Tibial nerve (tissue), 4 donors: Measurements from ENCODE around the gene SGMS2. TPM values are rescaled to one million over a fixed set of nuclear protein-coding genes. Genes with fewer than 3 reads are reported as not detected.

Experiments
- DNase-seq, 2 donors: peaks; one replicate each; pipeline ENCODE4 v3.0.0-alpha.2; 2019; ENCODE audit warnings: low spot score in 2 of 2
- H3K27ac ChIP-seq, 4 donors: fragments of 200-600 bp; sonication (generic) in 3 of 4; one replicate each; pipeline ENCODE4 v1.5.1; 2017 to 2019; ENCODE audit warnings: mild to moderate bottlenecking in 1 of 4
- H3K27me3 ChIP-seq, 2 donors: fragments of 200-600 bp; sonication (generic) in 1 of 2; one replicate each; pipeline versions ENCODE4 v1.5.1 to v1.6.0; 2017 to 2019
- H3K36me3 ChIP-seq, 3 donors: fragments of 200-600 bp; sonication (generic); one replicate each; pipeline ENCODE4 v1.5.1; 2018 to 2019
- H3K4me1 ChIP-seq, 4 donors: fragments of 200-600 bp; sonication (generic) in 3 of 4; one replicate each; pipeline ENCODE4 v1.5.1; 2017 to 2019
- H3K4me3 ChIP-seq, 4 donors: fragments of 200-600 bp; sonication (generic) in 3 of 4; one replicate each; pipeline ENCODE4 v1.5.1; 2017 to 2019; ENCODE audit warnings: mild to moderate bottlenecking in 1 of 4, moderate library complexity in 1 of 4
- H3K9me3 ChIP-seq, 4 donors: fragments of 200-600 bp; sonication (generic) in 3 of 4; one replicate each; pipeline ENCODE4 v1.5.1; 2017 to 2019
- CTCF ChIP-seq, 5 experiments: fragments of 200-600 bp in 3 of 5; fragments of 450-650 bp in 2 of 5; sonication (generic) in 3 of 5; IDR thresholded peaks; one replicate each; pipeline ENCODE4 v1.5.1; 2016 to 2019; ENCODE audit warnings: antibody characterized with exemption in 5 of 5, mild to moderate bottlenecking in 3 of 5, moderate library complexity in 2 of 5
- EP300 ChIP-seq, 2 donors: sonication (generic); formaldehyde crosslinking; IDR thresholded peaks; one replicate each; pipeline ENCODE4 v1.6.1; 2017; ENCODE audit warnings: antibody characterized with exemption in 2 of 2, mild to moderate bottlenecking in 1 of 2
- POLR2A ChIP-seq, 2 donors: fragments of 450-650 bp; IDR thresholded peaks; one replicate each; pipeline ENCODE4 v1.6.1; 2017; ENCODE audit warnings: antibody characterized with exemption in 2 of 2, mild to moderate bottlenecking in 2 of 2, moderate library complexity in 2 of 2
- WGBS, 2 donors: methylation state at CpG; one replicate each; pipeline ENCODE4 v1.1.5; 2018; 5-methylcytosine and 5-hydroxymethylcytosine counted together
- total RNA-seq, 4 donors: library from RNA; depleted of rRNA; stranded (reverse); fragments of >200 nt; gene quantifications; one replicate each; pipeline ENCODE4 v1.1.0, GENCODE V29; 2016

Gene SGMS2
- total RNA-seq, 4 donors from 2014 or later: 76.6 to 179 (median 127) TPM

DNA sequence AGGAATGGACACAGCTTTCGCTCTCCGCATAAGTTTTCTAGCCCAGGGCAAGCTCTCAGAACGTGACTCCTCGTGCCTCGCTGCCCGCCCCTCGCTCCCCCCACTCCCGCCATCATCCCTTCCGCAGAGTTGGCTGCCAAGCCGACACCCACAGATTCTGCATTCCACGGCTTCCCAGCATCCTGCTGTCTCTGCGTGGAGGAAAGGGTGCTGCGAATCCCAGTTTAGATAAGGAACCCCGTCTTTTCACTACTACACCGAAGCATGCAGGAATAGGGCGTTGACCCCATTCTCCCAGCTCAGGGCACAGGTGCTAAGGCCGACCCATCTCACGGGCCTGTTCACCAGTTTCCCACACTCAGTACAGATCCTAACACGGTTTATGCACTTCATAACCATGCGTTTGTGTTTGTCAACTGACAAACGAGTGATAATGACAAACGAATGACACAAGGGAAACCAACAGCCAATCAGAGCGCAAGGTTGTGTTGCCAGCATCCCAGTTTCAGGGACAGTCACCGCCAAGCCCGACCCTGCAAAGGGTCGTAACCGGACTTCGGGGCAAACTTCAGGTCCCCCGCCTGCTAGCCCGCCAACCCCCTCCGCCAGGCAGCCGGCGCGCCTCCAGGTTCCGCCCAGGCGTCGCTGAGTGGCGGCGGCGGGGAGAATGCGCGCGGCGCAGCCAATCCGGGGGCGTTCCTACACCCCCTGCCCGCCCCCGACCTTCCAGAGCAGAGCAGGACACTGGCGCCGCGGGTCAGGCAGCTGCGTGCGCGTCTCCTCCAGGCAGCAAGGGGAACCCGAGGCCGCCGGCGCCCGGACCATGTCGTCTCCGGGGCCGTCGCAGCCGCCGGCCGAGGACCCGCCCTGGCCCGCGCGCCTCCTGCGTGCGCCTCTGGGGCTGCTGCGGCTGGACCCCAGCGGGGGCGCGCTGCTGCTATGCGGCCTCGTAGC lies 106.4 kb downstream of the SGMS2 start, which contains the start of gene CYP2U1:
Gene CYP2U1 (plus strand): TSS at position 729 of the 954 bp plus-strand sequence. CDS start 95 bp downstream, at position 824.
- WGBS, 2 donors: 2 to 3% methylated on average over 27 of the region's 78 CpGs
- Histone ChIP-seq H3K9me3 (no peaks in the 10 kb centered on the region), H3K27ac (peak within 1 kb of the TSS; percentile 58 to 92 (median 87)), H3K4me3 (peak within 1 kb of the TSS; percentile 67 to 88 (median 80)), H3K36me3 (peaks cover 0 to 12% (median 0%) of the 10 kb centered on the region in 3 donors), H3K27me3 (no peaks in the 10 kb centered on the region), H3K4me1 (peaks cover 0 to 24% (median 0%) of the 10 kb centered on the region in 4 donors)
- peak; percentile 79 to 81 for DNase-seq
- peak; percentile 7 to 72 for TF ChIP-seq POLR2A (IDR thresholded peaks at IDR 0.05)
- peak in 1 of 2 donors; percentile 73 for TF ChIP-seq EP300 (IDR thresholded peaks at IDR 0.05)
- peak; percentile 16 to 63 (median 24) for TF ChIP-seq CTCF (IDR thresholded peaks at IDR 0.05)

- Histone ChIP-seq H3K27me3 (no peaks in the 10 kb centered on the region), H3K36me3 (peaks cover 0 to 18% (median 0%) of the 10 kb centered on the region in 3 donors), H3K9me3 (no peaks in the 10 kb centered on the region), H3K4me1 (peaks cover 0 to 24% (median 0%) of the 10 kb centered on the region in 4 donors), H3K27ac (peak overlapping the region; percentile 58 to 92 (median 87)), H3K4me3 (peak overlapping the region; percentile 67 to 88 (median 80))
- 1 to 8% methylated on average over 16 to 36 of the region's 45 CpGs for WGBS, 2 donors
- TF ChIP-seq EP300 (IDR thresholded peaks at IDR 0.05) (no peak), CTCF (IDR thresholded peaks at IDR 0.05) (no peak), POLR2A (IDR thresholded peaks at IDR 0.05) (no peak)
- peak in 1 of 2 donors; percentile 10 for DNase-seq
Measured at GRCh38 chr4:107931775-107932321, 107.1 kb downstream of the SGMS2 start.

GRCh38 chr4:107935246-107935645 lies 110.5 kb downstream of the SGMS2 start:
- Histone ChIP-seq H3K27me3 (no peaks in the 10 kb centered on the region), H3K9me3 (no peaks in the 10 kb centered on the region), H3K27ac (no peak overlapping the region)

GRCh38 chr4:107937040-107937439 lies 112.3 kb downstream of the SGMS2 start:
- Histone ChIP-seq H3K27ac (no peak overlapping the region), H3K9me3 (no peaks in the 10 kb centered on the region), H3K4me1 (peaks cover 0 to 22% (median 0%) of the 10 kb centered on the region in 4 donors), H3K36me3 (peaks cover 0 to 51% (median 0%) of the 10 kb centered on the region in 3 donors), H3K4me3 (no peak overlapping the region), H3K27me3 (no peaks in the 10 kb centered on the region)
- WGBS, 2 donors: 84% methylated on average over 2 of the region's 2 CpGs
- no peak for DNase-seq
- TF ChIP-seq EP300 (IDR thresholded peaks at IDR 0.05): no peak

More at GRCh38 chr4:107935246-107935645, 110.5 kb downstream of the SGMS2 start:
- TF ChIP-seq EP300 (IDR thresholded peaks at IDR 0.05): no peak
- H3K4me3 ChIP-seq: no peak overlapping the region
- DNase-seq: no peak
- peaks cover 0 to 50% (median 0%) of the 10 kb centered on the region in 3 donors for H3K36me3 ChIP-seq
- peaks cover 0 to 24% (median 0%) of the 10 kb centered on the region in 4 donors for H3K4me1 ChIP-seq

GRCh38 chr4:107939307-107939706 lies 114.6 kb downstream of the SGMS2 start:
- H3K27ac ChIP-seq: no peak overlapping the region
- H3K4me1 ChIP-seq: peaks cover 0 to 1% (median 0%) of the 10 kb centered on the region in 4 donors
- TF ChIP-seq POLR2A (IDR thresholded peaks at IDR 0.05) (no peak), CTCF (IDR thresholded peaks at IDR 0.05) (no peak), EP300 (IDR thresholded peaks at IDR 0.05) (no peak)
- peaks cover 0 to 7% (median 3%) of the 10 kb centered on the region in 4 donors for H3K9me3 ChIP-seq
- no peak for DNase-seq
- no peak overlapping the region for H3K4me3 ChIP-seq
- peaks cover 0 to 66% (median 0%) of the 10 kb centered on the region in 3 donors for H3K36me3 ChIP-seq
- 97 to 100% methylated on average over 1 of the region's 1 CpG for whole genome bisulfite sequencing, 2 donors
- H3K27me3 ChIP-seq: no peaks in the 10 kb centered on the region
